HEK293 (cell line): Measurements from ENCODE around the gene SPIRE1.

ENCODE experiments used
- CTCF ChIA-PET: fragments of 350-600 bp; formaldehyde crosslinking; extraction: SDS; loops from one replicate; lab custom pipeline; 2021; ENCODE audit warnings: antibody characterized with exemption; lab: Yijun Ruan, JAX
- POLR2A ChIA-PET: fragments of 300-600 bp; formaldehyde crosslinking; extraction: SDS; loops from one replicate; lab custom pipeline; 2020; ENCODE audit warnings: antibody characterized with exemption, inconsistent platforms; lab: Yijun Ruan, JAX
- H3K27ac ChIP-seq: fragments of 200-500 bp; sonication (Bioruptor generic); 2 replicates; pipeline ENCODE4 v1.5.1; 2014; ENCODE audit warnings: low read depth, low read length, control low read depth, inconsistent platforms; ENCODE audit errors: extremely low read depth
- H3K36me3 ChIP-seq, 2 experiments: fragments of 200-500 bp in 1 of 2; sonication (Bioruptor generic) in 1 of 2; 1 replicate in 1 of 2; 2 replicates in 1 of 2; pipeline ENCODE4 v1.5.1; 2014 to 2017; ENCODE audit warnings: inconsistent platforms in 2 of 2, low read length in 2 of 2; ENCODE audit not compliant: control insufficient read depth in 2 of 2, insufficient read depth in 1 of 2
- H3K4me1 ChIP-seq: fragments of 200-500 bp; sonication (Bioruptor generic); 2 replicates; pipeline ENCODE4 v1.5.1; 2014; ENCODE audit warnings: mild to moderate bottlenecking, low read length, inconsistent platforms; ENCODE audit not compliant: control insufficient read depth, insufficient read depth
- H3K4me3 ChIP-seq: 2 replicates; pipeline ENCODE4 v1.5.1; 2011; ENCODE audit warnings: low read depth, mild to moderate bottlenecking, control low read depth, low read length, moderate library complexity
- H3K9me3 ChIP-seq: fragments of 200-500 bp; sonication (Bioruptor generic); 2 replicates; pipeline ENCODE4 v1.5.1; 2014; ENCODE audit warnings: low read depth, low read length, inconsistent platforms; ENCODE audit not compliant: control insufficient read depth, insufficient read depth
- RBAK ChIP-seq: fragments of 450-650 bp; formaldehyde crosslinking; IDR thresholded peaks from 2 replicates; pipeline ENCODE4 v1.5.1; 2016; ENCODE audit warnings: missing biosample characterization, missing genetic modification characterization
- SP2 ChIP-seq: fragments of 450-650 bp; formaldehyde crosslinking; IDR thresholded peaks from 2 replicates; pipeline ENCODE4 v1.5.1; 2016; ENCODE audit warnings: missing biosample characterization, missing genetic modification characterization
- WT1 ChIP-seq: fragments of 450-650 bp; formaldehyde crosslinking; IDR thresholded peaks from 2 replicates; pipeline ENCODE4 v1.5.1; 2016; ENCODE audit warnings: missing biosample characterization, missing genetic modification characterization
- YY2 ChIP-seq: fragments of 450-650 bp; formaldehyde crosslinking; IDR thresholded peaks from 2 replicates; pipeline ENCODE4 v1.5.1; 2016; ENCODE audit warnings: missing biosample characterization, missing genetic modification characterization
- ZBTB20 ChIP-seq: fragments of 450-650 bp; formaldehyde crosslinking; IDR thresholded peaks from 2 replicates; pipeline ENCODE4 v1.5.1; 2016; ENCODE audit warnings: missing biosample characterization, missing genetic modification characterization
- ZFHX2 ChIP-seq: fragments of 450-650 bp; formaldehyde crosslinking; conservative IDR thresholded peaks from 2 replicates; pipeline ENCODE4 v1.5.1; 2016; ENCODE audit warnings: missing biosample characterization, missing genetic modification characterization
- ZFP41 ChIP-seq: fragments of 450-650 bp; formaldehyde crosslinking; IDR thresholded peaks from 2 replicates; pipeline ENCODE4 v1.5.1; 2016; ENCODE audit warnings: missing biosample characterization, missing genetic modification characterization, borderline replicate concordance
- ZNF202 ChIP-seq: fragments of 450-650 bp; formaldehyde crosslinking; IDR thresholded peaks from 2 replicates; pipeline ENCODE4 v1.5.1; 2016; ENCODE audit warnings: missing biosample characterization, missing genetic modification characterization, borderline replicate concordance
- ZNF302 ChIP-seq: fragments of 450-650 bp; formaldehyde crosslinking; IDR thresholded peaks from 2 replicates; pipeline ENCODE4 v1.5.1; 2016; ENCODE audit warnings: missing biosample characterization, missing genetic modification characterization, low read depth
- ZNF37A ChIP-seq: fragments of 450-650 bp; IDR thresholded peaks from 2 replicates; pipeline ENCODE4 v1.5.1; 2018; ENCODE audit warnings: missing biosample characterization, missing genetic modification characterization
- ZNF416 ChIP-seq: fragments of 450-650 bp; formaldehyde crosslinking; IDR thresholded peaks from 2 replicates; pipeline ENCODE4 v1.5.1; 2016; ENCODE audit warnings: missing biosample characterization, missing genetic modification characterization
- ZNF433 ChIP-seq: fragments of 450-650 bp; formaldehyde crosslinking; IDR thresholded peaks from 2 replicates; pipeline ENCODE4 v1.5.1; 2016; ENCODE audit warnings: missing biosample characterization, missing genetic modification characterization, low read depth
- ZNF626 ChIP-seq: fragments of 450-650 bp; sonication (Bioruptor Pico); formaldehyde crosslinking; IDR thresholded peaks from 2 replicates; pipeline ENCODE4 v1.5.1; 2018; ENCODE audit warnings: missing biosample characterization, missing genetic modification characterization, inconsistent platforms
- ZNF660 ChIP-seq: fragments of 450-650 bp; IDR thresholded peaks from 2 replicates; pipeline ENCODE4 v1.5.1; 2018; ENCODE audit warnings: missing biosample characterization, mild to moderate bottlenecking, missing genetic modification characterization
- ZSCAN23 ChIP-seq: fragments of 450-650 bp; formaldehyde crosslinking; IDR thresholded peaks from 2 replicates; pipeline ENCODE4 v1.5.1; 2016; ENCODE audit warnings: missing biosample characterization, missing genetic modification characterization
- TF ChIP-seq, protein P1 (sequence below): fragments of 450-650 bp; formaldehyde crosslinking; IDR thresholded peaks from 2 replicates; pipeline ENCODE4 v1.5.1; 2017; ENCODE audit warnings: missing biosample characterization, missing genetic modification characterization
- TF ChIP-seq, protein P2 (sequence below): fragments of 450-650 bp; formaldehyde crosslinking; conservative IDR thresholded peaks from 2 replicates; pipeline ENCODE4 v1.5.1; 2016; ENCODE audit warnings: low read depth, missing biosample characterization, missing genetic modification characterization
- TF ChIP-seq, protein P3 (sequence below): fragments of 450-650 bp; formaldehyde crosslinking; IDR thresholded peaks from 2 replicates; pipeline ENCODE4 v1.5.1; 2016; ENCODE audit warnings: missing biosample characterization, missing genetic modification characterization
- TF ChIP-seq, protein P4 (sequence below): fragments of 450-650 bp; formaldehyde crosslinking; IDR thresholded peaks from 2 replicates; pipeline ENCODE4 v1.5.1; 2016; ENCODE audit warnings: missing biosample characterization, missing genetic modification characterization
- TF ChIP-seq, protein P5 (sequence below): fragments of 450-650 bp; formaldehyde crosslinking; IDR thresholded peaks from 2 replicates; pipeline ENCODE4 v1.5.1; 2016; ENCODE audit warnings: missing biosample characterization, missing genetic modification characterization
- TF ChIP-seq, protein P6 (sequence below): fragments of 450-650 bp; formaldehyde crosslinking; IDR thresholded peaks from 2 replicates; pipeline ENCODE4 v1.5.1; 2016; ENCODE audit warnings: missing biosample characterization, missing genetic modification characterization
- TF ChIP-seq, protein P7 (sequence below): fragments of 450-650 bp; formaldehyde crosslinking; IDR thresholded peaks from 2 replicates; pipeline ENCODE4 v1.5.1; 2017; ENCODE audit warnings: missing biosample characterization, mild to moderate bottlenecking, missing genetic modification characterization, moderate library complexity

SPIRE1 gene

DNA sequence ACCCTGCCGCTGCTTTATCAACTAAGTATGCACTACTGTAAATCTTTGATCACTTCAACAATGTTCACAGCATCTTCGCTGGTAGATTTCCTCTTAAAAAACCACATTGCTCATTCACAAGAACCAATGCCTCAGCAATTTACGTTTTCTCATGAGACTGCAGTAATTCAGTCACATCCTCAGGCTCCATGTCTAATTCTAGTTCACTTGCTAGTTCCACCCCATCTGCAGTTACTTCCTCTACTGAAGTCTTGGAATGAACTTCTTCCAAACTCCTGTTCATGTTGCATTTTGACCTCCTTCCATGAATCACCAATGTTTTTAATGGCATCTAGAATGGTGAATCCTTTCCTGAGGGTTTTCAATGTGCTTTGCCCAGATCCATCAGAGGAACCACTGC is 214.4 kb downstream of the SPIRE1 start:
- H3K4me3 ChIP-seq = no peak overlapping the region
- ChIA-PET CTCF (no interaction called here), POLR2A (no interaction called here)
- no peak overlapping the region for H3K27ac ChIP-seq
- no peaks in the 10 kb centered on the region for H3K4me1 ChIP-seq
- no peaks in the 10 kb centered on the region for H3K9me3 ChIP-seq
- peaks cover 4 to 16% of the 10 kb centered on the region in 2 experiments for H3K36me3 ChIP-seq
- TF ChIP-seq ZBTB20 (tag by site-specific recombination) (no peak), ZNF416 (tag by site-specific recombination) (no peak), ZNF626 (tag by site-specific recombination) (no peak), ZNF660 (tag by site-specific recombination) (no peak), ZNF433 (tag by site-specific recombination) (no peak), WT1 (tag by site-specific recombination) (no peak), RBAK (tag by site-specific recombination) (no peak), ZFP41 (tag by site-specific recombination) (no peak)
- TF ChIP-seq, protein P1, sequence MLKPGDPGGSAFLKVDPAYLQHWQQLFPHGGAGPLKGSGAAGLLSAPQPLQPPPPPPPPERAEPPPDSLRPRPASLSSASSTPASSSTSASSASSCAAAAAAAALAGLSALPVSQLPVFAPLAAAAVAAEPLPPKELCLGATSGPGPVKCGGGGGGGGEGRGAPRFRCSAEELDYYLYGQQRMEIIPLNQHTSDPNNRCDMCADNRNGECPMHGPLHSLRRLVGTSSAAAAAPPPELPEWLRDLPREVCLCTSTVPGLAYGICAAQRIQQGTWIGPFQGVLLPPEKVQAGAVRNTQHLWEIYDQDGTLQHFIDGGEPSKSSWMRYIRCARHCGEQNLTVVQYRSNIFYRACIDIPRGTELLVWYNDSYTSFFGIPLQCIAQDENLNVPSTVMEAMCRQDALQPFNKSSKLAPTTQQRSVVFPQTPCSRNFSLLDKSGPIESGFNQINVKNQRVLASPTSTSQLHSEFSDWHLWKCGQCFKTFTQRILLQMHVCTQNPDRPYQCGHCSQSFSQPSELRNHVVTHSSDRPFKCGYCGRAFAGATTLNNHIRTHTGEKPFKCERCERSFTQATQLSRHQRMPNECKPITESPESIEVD (tag by site-specific recombination) = no peak

DNA sequence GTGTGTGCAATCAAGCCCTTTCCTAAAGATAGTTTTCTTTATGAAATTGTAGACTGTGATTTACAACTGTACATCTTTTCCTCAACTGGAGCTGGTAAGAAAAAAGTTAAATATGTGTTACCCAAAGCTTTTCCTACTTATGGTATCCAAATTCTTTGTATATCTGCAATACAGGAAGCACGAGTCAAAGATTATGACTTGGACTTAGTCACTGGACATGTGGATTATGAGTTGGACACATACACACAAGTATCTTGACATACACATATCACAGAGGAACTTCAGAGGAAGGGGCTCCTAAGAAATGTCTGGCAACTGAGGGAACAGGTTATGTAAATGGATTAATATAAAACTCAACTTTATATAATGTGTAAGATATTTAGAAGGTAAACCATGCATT is 215.0 kb downstream of the SPIRE1 start:
- ChIA-PET POLR2A (no interaction called here), CTCF (no interaction called here)
- Histone ChIP-seq H3K4me3 (no peak overlapping the region), H3K36me3 (peaks cover 4 to 12% of the 10 kb centered on the region in 2 experiments), H3K4me1 (no peaks in the 10 kb centered on the region), H3K27ac (no peak overlapping the region), H3K9me3 (no peaks in the 10 kb centered on the region)
- TF ChIP-seq ZSCAN23 (no peak), SP2 (no peak), ZBTB20 (tag by site-specific recombination) (no peak), ZNF202 (tag by site-specific recombination) (no peak), ZNF302 (tag by site-specific recombination) (no peak), ZNF37A (no peak), ZFHX2 (no peak), YY2 (tag by site-specific recombination) (no peak)
- TF ChIP-seq, protein P2, sequence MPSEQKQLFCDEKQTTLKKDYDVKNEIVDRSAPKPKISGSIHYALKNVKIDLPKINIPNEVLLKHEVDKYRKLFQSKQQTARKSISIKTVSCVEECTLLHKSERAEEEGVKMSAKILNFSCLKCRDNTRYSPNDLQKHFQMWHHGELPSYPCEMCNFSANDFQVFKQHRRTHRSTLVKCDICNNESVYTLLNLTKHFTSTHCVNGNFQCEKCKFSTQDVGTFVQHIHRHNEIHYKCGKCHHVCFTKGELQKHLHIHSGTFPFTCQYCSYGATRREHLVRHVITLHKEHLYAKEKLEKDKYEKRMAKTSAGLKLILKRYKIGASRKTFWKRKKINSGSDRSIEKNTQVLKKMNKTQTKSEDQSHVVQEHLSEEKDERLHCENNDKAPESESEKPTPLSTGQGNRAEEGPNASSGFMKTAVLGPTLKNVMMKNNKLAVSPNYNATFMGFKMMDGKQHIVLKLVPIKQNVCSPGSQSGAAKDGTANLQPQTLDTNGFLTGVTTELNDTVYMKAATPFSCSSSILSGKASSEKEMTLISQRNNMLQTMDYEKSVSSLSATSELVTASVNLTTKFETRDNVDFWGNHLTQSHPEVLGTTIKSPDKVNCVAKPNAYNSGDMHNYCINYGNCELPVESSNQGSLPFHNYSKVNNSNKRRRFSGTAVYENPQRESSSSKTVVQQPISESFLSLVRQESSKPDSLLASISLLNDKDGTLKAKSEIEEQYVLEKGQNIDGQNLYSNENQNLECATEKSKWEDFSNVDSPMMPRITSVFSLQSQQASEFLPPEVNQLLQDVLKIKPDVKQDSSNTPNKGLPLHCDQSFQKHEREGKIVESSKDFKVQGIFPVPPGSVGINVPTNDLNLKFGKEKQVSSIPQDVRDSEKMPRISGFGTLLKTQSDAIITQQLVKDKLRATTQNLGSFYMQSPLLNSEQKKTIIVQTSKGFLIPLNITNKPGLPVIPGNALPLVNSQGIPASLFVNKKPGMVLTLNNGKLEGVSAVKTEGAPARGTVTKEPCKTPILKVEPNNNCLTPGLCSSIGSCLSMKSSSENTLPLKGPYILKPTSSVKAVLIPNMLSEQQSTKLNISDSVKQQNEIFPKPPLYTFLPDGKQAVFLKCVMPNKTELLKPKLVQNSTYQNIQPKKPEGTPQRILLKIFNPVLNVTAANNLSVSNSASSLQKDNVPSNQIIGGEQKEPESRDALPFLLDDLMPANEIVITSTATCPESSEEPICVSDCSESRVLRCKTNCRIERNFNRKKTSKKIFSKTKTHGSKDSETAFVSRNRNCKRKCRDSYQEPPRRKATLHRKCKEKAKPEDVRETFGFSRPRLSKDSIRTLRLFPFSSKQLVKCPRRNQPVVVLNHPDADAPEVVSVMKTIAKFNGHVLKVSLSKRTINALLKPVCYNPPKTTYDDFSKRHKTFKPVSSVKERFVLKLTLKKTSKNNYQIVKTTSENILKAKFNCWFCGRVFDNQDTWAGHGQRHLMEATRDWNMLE = no peak
- TF ChIP-seq, protein P3, sequence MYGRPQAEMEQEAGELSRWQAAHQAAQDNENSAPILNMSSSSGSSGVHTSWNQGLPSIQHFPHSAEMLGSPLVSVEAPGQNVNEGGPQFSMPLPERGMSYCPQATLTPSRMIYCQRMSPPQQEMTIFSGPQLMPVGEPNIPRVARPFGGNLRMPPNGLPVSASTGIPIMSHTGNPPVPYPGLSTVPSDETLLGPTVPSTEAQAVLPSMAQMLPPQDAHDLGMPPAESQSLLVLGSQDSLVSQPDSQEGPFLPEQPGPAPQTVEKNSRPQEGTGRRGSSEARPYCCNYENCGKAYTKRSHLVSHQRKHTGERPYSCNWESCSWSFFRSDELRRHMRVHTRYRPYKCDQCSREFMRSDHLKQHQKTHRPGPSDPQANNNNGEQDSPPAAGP (tag by site-specific recombination) = no peak
- TF ChIP-seq, protein P4, sequence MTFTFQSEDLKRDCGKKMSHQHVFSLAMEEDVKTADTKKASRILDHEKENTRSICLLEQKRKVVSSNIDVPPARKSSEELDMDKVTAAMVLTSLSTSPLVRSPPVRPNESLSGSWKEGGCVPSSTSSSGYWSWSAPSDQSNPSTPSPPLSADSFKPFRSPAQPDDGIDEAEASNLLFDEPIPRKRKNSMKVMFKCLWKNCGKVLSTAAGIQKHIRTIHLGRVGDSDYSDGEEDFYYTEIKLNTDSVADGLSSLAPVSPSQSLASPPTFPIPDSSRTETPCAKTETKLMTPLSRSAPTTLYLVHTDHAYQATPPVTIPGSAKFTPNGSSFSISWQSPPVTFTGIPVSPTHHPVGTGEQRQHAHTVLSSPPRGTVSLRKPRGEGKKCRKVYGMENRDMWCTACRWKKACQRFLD (tag by site-specific recombination) = no peak
- TF ChIP-seq, protein P5, sequence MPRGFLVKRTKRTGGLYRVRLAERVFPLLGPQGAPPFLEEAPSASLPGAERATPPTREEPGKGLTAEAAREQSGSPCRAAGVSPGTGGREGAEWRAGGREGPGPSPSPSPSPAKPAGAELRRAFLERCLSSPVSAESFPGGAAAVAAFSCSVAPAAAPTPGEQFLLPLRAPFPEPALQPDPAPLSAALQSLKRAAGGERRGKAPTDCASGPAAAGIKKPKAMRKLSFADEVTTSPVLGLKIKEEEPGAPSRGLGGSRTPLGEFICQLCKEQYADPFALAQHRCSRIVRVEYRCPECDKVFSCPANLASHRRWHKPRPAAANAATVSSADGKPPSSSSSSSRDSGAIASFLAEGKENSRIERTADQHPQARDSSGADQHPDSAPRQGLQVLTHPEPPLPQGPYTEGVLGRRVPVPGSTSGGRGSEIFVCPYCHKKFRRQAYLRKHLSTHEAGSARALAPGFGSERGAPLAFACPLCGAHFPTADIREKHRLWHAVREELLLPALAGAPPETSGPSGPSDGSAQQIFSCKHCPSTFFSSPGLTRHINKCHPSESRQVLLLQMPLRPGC (tag by site-specific recombination) = no peak
- TF ChIP-seq, protein P6, sequence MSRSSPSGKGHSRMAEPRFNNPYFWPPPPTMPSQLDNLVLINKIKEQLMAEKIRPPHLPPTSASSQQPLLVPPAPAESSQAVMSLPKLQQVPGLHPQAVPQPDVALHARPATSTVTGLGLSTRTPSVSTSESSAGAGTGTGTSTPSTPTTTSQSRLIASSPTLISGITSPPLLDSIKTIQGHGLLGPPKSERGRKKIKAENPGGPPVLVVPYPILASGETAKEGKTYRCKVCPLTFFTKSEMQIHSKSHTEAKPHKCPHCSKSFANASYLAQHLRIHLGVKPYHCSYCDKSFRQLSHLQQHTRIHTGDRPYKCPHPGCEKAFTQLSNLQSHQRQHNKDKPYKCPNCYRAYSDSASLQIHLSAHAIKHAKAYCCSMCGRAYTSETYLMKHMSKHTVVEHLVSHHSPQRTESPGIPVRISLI (tag by site-specific recombination) = no peak
- TF ChIP-seq, protein P7, sequence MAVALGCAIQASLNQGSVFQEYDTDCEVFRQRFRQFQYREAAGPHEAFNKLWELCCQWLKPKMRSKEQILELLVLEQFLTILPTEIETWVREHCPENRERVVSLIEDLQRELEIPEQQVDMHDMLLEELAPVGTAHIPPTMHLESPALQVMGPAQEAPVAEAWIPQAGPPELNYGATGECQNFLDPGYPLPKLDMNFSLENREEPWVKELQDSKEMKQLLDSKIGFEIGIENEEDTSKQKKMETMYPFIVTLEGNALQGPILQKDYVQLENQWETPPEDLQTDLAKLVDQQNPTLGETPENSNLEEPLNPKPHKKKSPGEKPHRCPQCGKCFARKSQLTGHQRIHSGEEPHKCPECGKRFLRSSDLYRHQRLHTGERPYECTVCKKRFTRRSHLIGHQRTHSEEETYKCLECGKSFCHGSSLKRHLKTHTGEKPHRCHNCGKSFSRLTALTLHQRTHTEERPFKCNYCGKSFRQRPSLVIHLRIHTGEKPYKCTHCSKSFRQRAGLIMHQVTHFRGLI (tag by site-specific recombination) = no peak
